GM23338 (cell line): ENCODE data around the gene RHOG. TPM values are rescaled to one million over a fixed set of nuclear protein-coding genes. Genes with fewer than 3 reads are reported as not detected.

ENCODE experiments used
- ATAC-seq: fragments of 200-7000 bp; cut with Tn5 transposase; 3 replicates; pipeline ENCODE4 v1.9.1; 2020
- DNase-seq: peaks from one replicate; pipeline ENCODE4 v3.0.0-alpha.2; 2015; ENCODE audit warnings: low spot score
- H2AFZ ChIP-seq: fragments of 200-600 bp; sonication (generic); 2 replicates; pipeline ENCODE4 v1.8.0; 2016; ENCODE audit warnings: antibody characterized with exemption, mild to moderate bottlenecking, moderate library complexity
- H3F3A ChIP-seq: fragments of 200-600 bp; sonication (generic); replicated peaks from 2 replicates; pipeline ENCODE4 v1.8.0; 2017; ENCODE audit warnings: antibody characterized with exemption, mixed run types, low read depth
- H3K27ac ChIP-seq: fragments of 200-600 bp; sonication (generic); 2 replicates; pipeline ENCODE4 v1.6.1; 2016; ENCODE audit warnings: low read depth
- H3K27me3 ChIP-seq: fragments of 200-600 bp; sonication (generic); 2 replicates; pipeline ENCODE4 v1.8.0; 2016; ENCODE audit warnings: mild to moderate bottlenecking, mixed run types, moderate library complexity; ENCODE audit not compliant: insufficient read depth
- H3K36me3 ChIP-seq: fragments of 200-600 bp; sonication (generic); 2 replicates; pipeline ENCODE4 v1.8.0; 2016; ENCODE audit warnings: mild to moderate bottlenecking; ENCODE audit not compliant: insufficient read depth
- H3K4me1 ChIP-seq: fragments of 200-600 bp; sonication (generic); 2 replicates; pipeline ENCODE4 v1.8.0; 2016; ENCODE audit warnings: mild to moderate bottlenecking, moderate library complexity; ENCODE audit not compliant: insufficient read depth
- H3K4me2 ChIP-seq: fragments of 200-600 bp; sonication (generic); 2 replicates; pipeline ENCODE4 v1.7.1; 2017; ENCODE audit warnings: mixed run types
- H3K4me3 ChIP-seq: fragments of 200-600 bp; sonication (generic); 2 replicates; pipeline ENCODE4 v1.6.1; 2016; ENCODE audit warnings: mixed run types
- H3K79me2 ChIP-seq: fragments of 200-600 bp; sonication (generic); replicated peaks from 2 replicates; pipeline ENCODE4 v1.8.0; 2017; ENCODE audit warnings: mild to moderate bottlenecking; ENCODE audit not compliant: insufficient read depth
- H3K9me2 ChIP-seq: fragments of 200-600 bp; sonication (generic); 2 replicates; pipeline ENCODE4 v1.8.0; 2017; ENCODE audit not compliant: insufficient read depth
- H4K20me1 ChIP-seq: fragments of 200-600 bp; sonication (generic); replicated peaks from 2 replicates; pipeline ENCODE4 v1.8.0; 2017; ENCODE audit warnings: mild to moderate bottlenecking; ENCODE audit not compliant: insufficient read depth
- H3K27ac Mint-ChIP-seq: 2 replicates; pipeline ENCODE4 v1.8.0; 2020; ENCODE audit warnings: inconsistent platforms, mild to moderate bottlenecking, moderate library complexity, mixed read lengths
- H3K27me3 Mint-ChIP-seq: 3 replicates; pipeline ENCODE4 v1.8.0; 2022; ENCODE audit warnings: low read depth, mild to moderate bottlenecking, moderate library complexity, mixed read lengths, inconsistent platforms; ENCODE audit not compliant: insufficient read depth, poor library complexity
- H3K36me3 Mint-ChIP-seq: 3 replicates; pipeline ENCODE4 v1.8.0; 2021; ENCODE audit warnings: low read depth, mild to moderate bottlenecking, inconsistent platforms, moderate library complexity, mixed read lengths
- H3K4me1 Mint-ChIP-seq: 3 replicates; pipeline ENCODE4 v1.8.0; 2020; ENCODE audit warnings: mild to moderate bottlenecking, inconsistent platforms, mixed read lengths
- H3K4me3 Mint-ChIP-seq: 3 replicates; pipeline ENCODE4 v1.8.0; 2021; ENCODE audit warnings: moderate library complexity, mild to moderate bottlenecking, inconsistent platforms, mixed read lengths
- H3K9me3 Mint-ChIP-seq: 3 replicates; pipeline ENCODE4 v1.8.0; 2020; ENCODE audit warnings: moderate library complexity, mild to moderate bottlenecking, inconsistent platforms, mixed read lengths
- CREB1 ChIP-seq: fragments of 250-450 bp; sonication (Bioruptor Pico); IDR thresholded peaks from 2 replicates; pipeline ENCODE4 v1.5.0; 2020; ENCODE audit warnings: low read depth, mild to moderate bottlenecking, moderate library complexity
- EZH2 ChIP-seq: fragments of 200-600 bp; sonication (generic); IDR thresholded peaks from one replicate; pipeline ENCODE4 v1.8.0; 2017; ENCODE audit warnings: antibody characterized with exemption, mild to moderate bottlenecking, low read depth; ENCODE audit not compliant: unreplicated experiment
- JUNB ChIP-seq: IDR thresholded peaks from one replicate; pipeline ENCODE4 v1.6.1; 2016; ENCODE audit warnings: antibody characterized with exemption; ENCODE audit not compliant: unreplicated experiment
- NANOG ChIP-seq: IDR thresholded peaks from 2 replicates; pipeline ENCODE4 v1.6.1; 2016; ENCODE audit warnings: antibody characterized with exemption, borderline replicate concordance
- POLR2AphosphoS5 ChIP-seq: IDR thresholded peaks from 2 replicates; pipeline ENCODE4 v1.6.1; 2016; ENCODE audit warnings: antibody characterized with exemption, low read depth
- STAT1 ChIP-seq: IDR thresholded peaks from one replicate; pipeline ENCODE4 v1.6.1; 2016; ENCODE audit warnings: antibody characterized with exemption; ENCODE audit not compliant: unreplicated experiment
- ZNF114 ChIP-seq: fragments of 250-450 bp; sonication (Bioruptor Pico); IDR thresholded peaks from 2 replicates; pipeline ENCODE4 v1.5.0; 2020; ENCODE audit warnings: mild to moderate bottlenecking, moderate library complexity
- polyA plus RNA-seq: library from polyadenylated mRNA; unstranded; fragments of >200 nt; fragmentation: Nextera tagmentation; extraction: Ambion mirVana; gene quantifications from 2 replicates; pipeline ENCODE4 v1.2.1, GENCODE V29; 2016
- total RNA-seq: library from RNA; depleted of rRNA; stranded (reverse); fragments of >200 nt; shearing (Covaris generic); gene quantifications from 2 replicates; pipeline ENCODE4 v1.2.3, GENCODE V29; 2014
- TF ChIP-seq, protein P1 (sequence below), 2 experiments: fragments of 200-600 bp in 1 of 2; sonication (generic) in 1 of 2; conservative IDR thresholded peaks; 2 replicates each; pipeline versions ENCODE4 v1.5.1 to v1.6.1; 2016 to 2017; ENCODE audit warnings: antibody characterized with exemption in 2 of 2, low read depth in 2 of 2, mild to moderate bottlenecking in 2 of 2, moderate library complexity in 1 of 2
- TF ChIP-seq, protein P2 (sequence below): IDR thresholded peaks from 2 replicates; pipeline ENCODE4 v1.6.1; 2016; ENCODE audit warnings: antibody characterized with exemption
- TF ChIP-seq, protein P3 (sequence below): IDR thresholded peaks from one replicate; pipeline ENCODE4 v1.6.1; 2018; ENCODE audit warnings: antibody characterized with exemption; ENCODE audit not compliant: unreplicated experiment
- TF ChIP-seq, protein P4 (sequence below): fragments of 250-450 bp; sonication (Bioruptor Pico); IDR thresholded peaks from 2 replicates; pipeline ENCODE4 v1.5.0; 2020; ENCODE audit warnings: mild to moderate bottlenecking, moderate library complexity

RHOG gene
- total and polyA plus RNA-seq, 2 experiments from 2014 or later: 26.3 to 38.6 TPM

DNA sequence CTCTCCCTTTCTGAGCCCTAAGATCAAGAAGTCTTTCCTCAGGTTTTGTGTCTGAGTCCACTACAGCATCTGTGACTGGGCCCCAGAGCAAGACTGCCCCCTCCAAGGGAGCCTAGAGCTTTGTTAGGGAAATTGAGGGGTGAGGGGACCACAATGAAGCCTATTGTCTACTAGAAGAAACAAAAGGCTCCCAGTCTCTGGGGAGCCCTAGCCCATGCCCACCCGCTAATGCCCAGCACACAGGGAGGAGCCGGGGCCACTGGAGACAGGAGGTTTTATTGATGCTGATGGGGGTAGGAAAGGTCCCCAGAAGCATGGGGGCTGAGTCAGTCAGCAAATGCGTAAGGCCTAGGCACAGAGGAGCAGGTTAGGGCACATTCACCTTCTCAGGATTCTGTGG lies 14.0 kb downstream of the RHOG start:
- no peaks in the 10 kb centered on the region for H3K36me3 ChIP-seq
- H3K27me3 ChIP-seq: no peaks in the 10 kb centered on the region
- 0 out of 2 replicates have a peak, but pooled peaks cover 6% of the 10 kb centered on the region for H3K79me2 ChIP-seq
- peaks cover 12% of the 10 kb centered on the region for H4K20me1 ChIP-seq
- TF ChIP-seq, protein P1, sequence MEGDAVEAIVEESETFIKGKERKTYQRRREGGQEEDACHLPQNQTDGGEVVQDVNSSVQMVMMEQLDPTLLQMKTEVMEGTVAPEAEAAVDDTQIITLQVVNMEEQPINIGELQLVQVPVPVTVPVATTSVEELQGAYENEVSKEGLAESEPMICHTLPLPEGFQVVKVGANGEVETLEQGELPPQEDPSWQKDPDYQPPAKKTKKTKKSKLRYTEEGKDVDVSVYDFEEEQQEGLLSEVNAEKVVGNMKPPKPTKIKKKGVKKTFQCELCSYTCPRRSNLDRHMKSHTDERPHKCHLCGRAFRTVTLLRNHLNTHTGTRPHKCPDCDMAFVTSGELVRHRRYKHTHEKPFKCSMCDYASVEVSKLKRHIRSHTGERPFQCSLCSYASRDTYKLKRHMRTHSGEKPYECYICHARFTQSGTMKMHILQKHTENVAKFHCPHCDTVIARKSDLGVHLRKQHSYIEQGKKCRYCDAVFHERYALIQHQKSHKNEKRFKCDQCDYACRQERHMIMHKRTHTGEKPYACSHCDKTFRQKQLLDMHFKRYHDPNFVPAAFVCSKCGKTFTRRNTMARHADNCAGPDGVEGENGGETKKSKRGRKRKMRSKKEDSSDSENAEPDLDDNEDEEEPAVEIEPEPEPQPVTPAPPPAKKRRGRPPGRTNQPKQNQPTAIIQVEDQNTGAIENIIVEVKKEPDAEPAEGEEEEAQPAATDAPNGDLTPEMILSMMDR (conservative IDR thresholded peaks at IDR 0.05; ENCODE audit: low read depth in 2 of 2): no peak
- TF ChIP-seq, protein P2, sequence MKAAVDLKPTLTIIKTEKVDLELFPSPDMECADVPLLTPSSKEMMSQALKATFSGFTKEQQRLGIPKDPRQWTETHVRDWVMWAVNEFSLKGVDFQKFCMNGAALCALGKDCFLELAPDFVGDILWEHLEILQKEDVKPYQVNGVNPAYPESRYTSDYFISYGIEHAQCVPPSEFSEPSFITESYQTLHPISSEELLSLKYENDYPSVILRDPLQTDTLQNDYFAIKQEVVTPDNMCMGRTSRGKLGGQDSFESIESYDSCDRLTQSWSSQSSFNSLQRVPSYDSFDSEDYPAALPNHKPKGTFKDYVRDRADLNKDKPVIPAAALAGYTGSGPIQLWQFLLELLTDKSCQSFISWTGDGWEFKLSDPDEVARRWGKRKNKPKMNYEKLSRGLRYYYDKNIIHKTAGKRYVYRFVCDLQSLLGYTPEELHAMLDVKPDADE: no peak
- TF ChIP-seq EZH2 (no peak), NANOG (no peak), CREB1 (CRISPR knock-in tag) (no peak), POLR2AphosphoS5 (no peak), JUNB (no peak), ZNF114 (CRISPR knock-in tag) (no peak), STAT1 (no peak)
- TF ChIP-seq, protein P3, sequence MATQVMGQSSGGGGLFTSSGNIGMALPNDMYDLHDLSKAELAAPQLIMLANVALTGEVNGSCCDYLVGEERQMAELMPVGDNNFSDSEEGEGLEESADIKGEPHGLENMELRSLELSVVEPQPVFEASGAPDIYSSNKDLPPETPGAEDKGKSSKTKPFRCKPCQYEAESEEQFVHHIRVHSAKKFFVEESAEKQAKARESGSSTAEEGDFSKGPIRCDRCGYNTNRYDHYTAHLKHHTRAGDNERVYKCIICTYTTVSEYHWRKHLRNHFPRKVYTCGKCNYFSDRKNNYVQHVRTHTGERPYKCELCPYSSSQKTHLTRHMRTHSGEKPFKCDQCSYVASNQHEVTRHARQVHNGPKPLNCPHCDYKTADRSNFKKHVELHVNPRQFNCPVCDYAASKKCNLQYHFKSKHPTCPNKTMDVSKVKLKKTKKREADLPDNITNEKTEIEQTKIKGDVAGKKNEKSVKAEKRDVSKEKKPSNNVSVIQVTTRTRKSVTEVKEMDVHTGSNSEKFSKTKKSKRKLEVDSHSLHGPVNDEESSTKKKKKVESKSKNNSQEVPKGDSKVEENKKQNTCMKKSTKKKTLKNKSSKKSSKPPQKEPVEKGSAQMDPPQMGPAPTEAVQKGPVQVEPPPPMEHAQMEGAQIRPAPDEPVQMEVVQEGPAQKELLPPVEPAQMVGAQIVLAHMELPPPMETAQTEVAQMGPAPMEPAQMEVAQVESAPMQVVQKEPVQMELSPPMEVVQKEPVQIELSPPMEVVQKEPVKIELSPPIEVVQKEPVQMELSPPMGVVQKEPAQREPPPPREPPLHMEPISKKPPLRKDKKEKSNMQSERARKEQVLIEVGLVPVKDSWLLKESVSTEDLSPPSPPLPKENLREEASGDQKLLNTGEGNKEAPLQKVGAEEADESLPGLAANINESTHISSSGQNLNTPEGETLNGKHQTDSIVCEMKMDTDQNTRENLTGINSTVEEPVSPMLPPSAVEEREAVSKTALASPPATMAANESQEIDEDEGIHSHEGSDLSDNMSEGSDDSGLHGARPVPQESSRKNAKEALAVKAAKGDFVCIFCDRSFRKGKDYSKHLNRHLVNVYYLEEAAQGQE: no peak
- TF ChIP-seq, protein P4, sequence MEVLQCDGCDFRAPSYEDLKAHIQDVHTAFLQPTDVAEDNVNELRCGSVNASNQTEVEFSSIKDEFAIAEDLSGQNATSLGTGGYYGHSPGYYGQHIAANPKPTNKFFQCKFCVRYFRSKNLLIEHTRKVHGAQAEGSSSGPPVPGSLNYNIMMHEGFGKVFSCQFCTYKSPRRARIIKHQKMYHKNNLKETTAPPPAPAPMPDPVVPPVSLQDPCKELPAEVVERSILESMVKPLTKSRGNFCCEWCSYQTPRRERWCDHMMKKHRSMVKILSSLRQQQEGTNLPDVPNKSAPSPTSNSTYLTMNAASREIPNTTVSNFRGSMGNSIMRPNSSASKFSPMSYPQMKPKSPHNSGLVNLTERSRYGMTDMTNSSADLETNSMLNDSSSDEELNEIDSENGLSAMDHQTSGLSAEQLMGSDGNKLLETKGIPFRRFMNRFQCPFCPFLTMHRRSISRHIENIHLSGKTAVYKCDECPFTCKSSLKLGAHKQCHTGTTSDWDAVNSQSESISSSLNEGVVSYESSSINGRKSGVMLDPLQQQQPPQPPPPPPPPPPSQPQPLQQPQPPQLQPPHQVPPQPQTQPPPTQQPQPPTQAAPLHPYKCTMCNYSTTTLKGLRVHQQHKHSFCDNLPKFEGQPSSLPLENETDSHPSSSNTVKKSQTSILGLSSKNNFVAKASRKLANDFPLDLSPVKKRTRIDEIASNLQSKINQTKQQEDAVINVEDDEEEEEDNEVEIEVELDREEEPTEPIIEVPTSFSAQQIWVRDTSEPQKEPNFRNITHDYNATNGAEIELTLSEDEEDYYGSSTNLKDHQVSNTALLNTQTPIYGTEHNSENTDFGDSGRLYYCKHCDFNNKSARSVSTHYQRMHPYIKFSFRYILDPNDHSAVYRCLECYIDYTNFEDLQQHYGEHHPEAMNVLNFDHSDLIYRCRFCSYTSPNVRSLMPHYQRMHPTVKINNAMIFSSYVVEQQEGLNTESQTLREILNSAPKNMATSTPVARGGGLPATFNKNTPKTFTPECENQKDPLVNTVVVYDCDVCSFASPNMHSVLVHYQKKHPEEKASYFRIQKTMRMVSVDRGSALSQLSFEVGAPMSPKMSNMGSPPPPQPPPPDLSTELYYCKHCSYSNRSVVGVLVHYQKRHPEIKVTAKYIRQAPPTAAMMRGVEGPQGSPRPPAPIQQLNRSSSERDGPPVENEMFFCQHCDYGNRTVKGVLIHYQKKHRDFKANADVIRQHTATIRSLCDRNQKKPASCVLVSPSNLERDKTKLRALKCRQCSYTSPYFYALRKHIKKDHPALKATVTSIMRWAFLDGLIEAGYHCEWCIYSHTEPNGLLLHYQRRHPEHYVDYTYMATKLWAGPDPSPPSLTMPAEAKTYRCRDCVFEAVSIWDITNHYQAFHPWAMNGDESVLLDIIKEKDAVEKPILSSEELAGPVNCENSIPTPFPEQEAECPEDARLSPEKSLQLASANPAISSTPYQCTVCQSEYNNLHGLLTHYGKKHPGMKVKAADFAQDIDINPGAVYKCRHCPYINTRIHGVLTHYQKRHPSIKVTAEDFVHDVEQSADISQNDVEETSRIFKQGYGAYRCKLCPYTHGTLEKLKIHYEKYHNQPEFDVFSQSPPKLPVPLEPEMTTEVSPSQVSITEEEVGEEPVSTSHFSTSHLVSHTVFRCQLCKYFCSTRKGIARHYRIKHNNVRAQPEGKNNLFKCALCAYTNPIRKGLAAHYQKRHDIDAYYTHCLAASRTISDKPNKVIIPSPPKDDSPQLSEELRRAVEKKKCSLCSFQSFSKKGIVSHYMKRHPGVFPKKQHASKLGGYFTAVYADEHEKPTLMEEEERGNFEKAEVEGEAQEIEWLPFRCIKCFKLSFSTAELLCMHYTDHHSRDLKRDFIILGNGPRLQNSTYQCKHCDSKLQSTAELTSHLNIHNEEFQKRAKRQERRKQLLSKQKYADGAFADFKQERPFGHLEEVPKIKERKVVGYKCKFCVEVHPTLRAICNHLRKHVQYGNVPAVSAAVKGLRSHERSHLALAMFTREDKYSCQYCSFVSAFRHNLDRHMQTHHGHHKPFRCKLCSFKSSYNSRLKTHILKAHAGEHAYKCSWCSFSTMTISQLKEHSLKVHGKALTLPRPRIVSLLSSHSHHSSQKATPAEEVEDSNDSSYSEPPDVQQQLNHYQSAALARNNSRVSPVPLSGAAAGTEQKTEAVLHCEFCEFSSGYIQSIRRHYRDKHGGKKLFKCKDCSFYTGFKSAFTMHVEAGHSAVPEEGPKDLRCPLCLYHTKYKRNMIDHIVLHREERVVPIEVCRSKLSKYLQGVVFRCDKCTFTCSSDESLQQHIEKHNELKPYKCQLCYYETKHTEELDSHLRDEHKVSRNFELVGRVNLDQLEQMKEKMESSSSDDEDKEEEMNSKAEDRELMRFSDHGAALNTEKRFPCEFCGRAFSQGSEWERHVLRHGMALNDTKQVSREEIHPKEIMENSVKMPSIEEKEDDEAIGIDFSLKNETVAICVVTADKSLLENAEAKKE (CRISPR knock-in tag): no peak
- H3K4me1 Mint-ChIP-seq: peaks cover 39% of the 10 kb centered on the region
- peaks cover 21% of the 10 kb centered on the region for H3K27me3 Mint-ChIP-seq
- H3K9me2 ChIP-seq: no peaks in the 10 kb centered on the region
- peak overlapping the region; percentile 34; the same call in 1 of the 2 replicates for H3K4me3 ChIP-seq
- peak overlapping the region; percentile 77 for H3K27ac ChIP-seq
- peaks cover 51% of the 10 kb centered on the region for H3K36me3 Mint-ChIP-seq
- no peaks in the 10 kb centered on the region for H3K9me3 Mint-ChIP-seq
- H3F3A ChIP-seq: 0 out of 2 replicates have a peak, but pooled peaks cover 3% of the 10 kb centered on the region
- no peak overlapping the region for H2AFZ ChIP-seq
- peak; percentile 60 for DNase-seq
- H3K4me3 Mint-ChIP-seq: peak overlapping the region; percentile 22; the same call in 1 of the 3 replicates
- H3K27ac Mint-ChIP-seq: peak overlapping the region; percentile 43
- peak overlapping the region; percentile 65 for H3K4me2 ChIP-seq
- H3K4me1 ChIP-seq: peaks cover 31% of the 10 kb centered on the region
- peak; percentile 73 for ATAC-seq
